GM12878 (cell line): ENCODE measurements around the gene MEGF11. TPM values are rescaled to one million over a fixed set of nuclear protein-coding genes. Genes with fewer than 3 reads are reported as not detected.
A peak's percentile ranks its signal among the peaks of the same experiment; 100 is the strongest.

Experiments
- ATAC-seq: fragments of 200-7000 bp; cut with Tn5 transposase; 3 replicates; pipeline ENCODE4 v1.9.1; 2020; ENCODE audit warnings: mild to moderate bottlenecking, moderate library complexity
- BruUV-seq: library from RNA; stranded (reverse); fragments of 400-500 nt; replicated peaks from 2 replicates; lab custom pipeline; 2021; lab: Mats Ljungman, UMichigan
- CTCF ChIA-PET: fragments of 300-600 bp; sonication (Branson Sonifier 250); formaldehyde crosslinking; extraction: SDS; loops from one replicate; lab custom pipeline; 2021; ENCODE audit warnings: inconsistent platforms; lab: Yijun Ruan, JAX
- POLR2A ChIA-PET: fragments of 350-600 bp; formaldehyde crosslinking; extraction: SDS; loops from one replicate; lab custom pipeline; 2021; ENCODE audit warnings: inconsistent platforms; lab: Charles Lee
- RAD21 ChIA-PET: fragments of 300-600 bp; sonication (Branson Sonifier 250); formaldehyde crosslinking; loops from one replicate; lab custom pipeline; 2023; ENCODE audit warnings: antibody characterized with exemption; ENCODE audit not compliant: unreplicated experiment; lab: Charles Lee
- SMC1A ChIA-PET: fragments of 300-600 bp; sonication (Branson Sonifier 250); formaldehyde crosslinking; loops from one replicate; lab custom pipeline; 2023; ENCODE audit not compliant: unreplicated experiment, uncharacterized antibody; lab: Charles Lee
- DNase-seq: peaks from one replicate; pipeline ENCODE4 v3.0.0-alpha.2; 2011; ENCODE audit warnings: low read depth, low spot score
- FAIRE-seq: peaks from 3 replicates; lab custom pipeline; 2011; peaks lifted over from hg19 to GRCh38; lab: Jason Lieb, UNC
- H2AFZ ChIP-seq: 2 replicates; pipeline ENCODE4 v1.6.0; 2011; ENCODE audit warnings: low read depth, low read length, control low read depth; ENCODE audit not compliant: control insufficient read depth
- H3K27ac ChIP-seq: 2 replicates; pipeline ENCODE4 v1.5.1; 2011; ENCODE audit warnings: control low read depth; ENCODE audit not compliant: control insufficient read depth, insufficient read depth
- H3K27me3 ChIP-seq, 2 experiments: replicated peaks in 1 of 2; 2 replicates each; pipeline versions ENCODE4 v1.6.0 to v1.6.1; 2011; ENCODE audit warnings: low read length in 1 of 2; ENCODE audit not compliant: control insufficient read depth in 2 of 2, insufficient read depth in 2 of 2
- H3K36me3 ChIP-seq, 2 experiments: 2 replicates each; pipeline ENCODE4 v1.5.1; 2011; ENCODE audit warnings: low read length in 1 of 2; ENCODE audit not compliant: control insufficient read depth in 2 of 2, insufficient read depth in 2 of 2
- H3K4me1 ChIP-seq: 2 replicates; pipeline ENCODE4 v1.6.1; 2011; ENCODE audit warnings: mild to moderate bottlenecking, low read length, moderate library complexity, mixed read lengths; ENCODE audit not compliant: control insufficient read depth, insufficient read depth
- H3K4me2 ChIP-seq: 2 replicates; pipeline ENCODE4 v1.6.0; 2011; ENCODE audit warnings: control low read depth; ENCODE audit not compliant: control insufficient read depth, insufficient read depth
- H3K4me3 ChIP-seq: fragments of 200-600 bp; sonication (generic); 2 replicates; pipeline ENCODE4 v1.5.1; 2016
- H3K79me2 ChIP-seq: 2 replicates; pipeline ENCODE4 v1.6.0; 2011; ENCODE audit warnings: low read length; ENCODE audit not compliant: control insufficient read depth, insufficient read depth
- H3K9ac ChIP-seq: 2 replicates; pipeline ENCODE4 v1.8.0; 2011; ENCODE audit warnings: low read length, control low read depth, mixed read lengths; ENCODE audit not compliant: control insufficient read depth, insufficient read depth
- H3K9me3 ChIP-seq: replicated peaks from 3 replicates; pipeline ENCODE4 v1.5.1; 2011; ENCODE audit warnings: mild to moderate bottlenecking, low read length; ENCODE audit not compliant: control insufficient read depth, insufficient read depth
- H4K20me1 ChIP-seq: 2 replicates; pipeline ENCODE4 v1.6.0; 2011; ENCODE audit not compliant: control insufficient read depth, insufficient read depth
- BMI1 ChIP-seq: fragments of 450-650 bp; IDR thresholded peaks from 2 replicates; pipeline ENCODE4 v1.6.1; 2016; ENCODE audit warnings: mild to moderate bottlenecking, moderate library complexity, borderline replicate concordance
- NFYA ChIP-seq: IDR thresholded peaks from 2 replicates; pipeline ENCODE4 v1.6.1; 2011; ENCODE audit warnings: low read depth, mild to moderate bottlenecking, low read length, improper control_type of control experiment, borderline replicate concordance
- NR2C1 ChIP-seq: fragments of 450-650 bp; IDR thresholded peaks from 2 replicates; pipeline ENCODE4 v1.6.1; 2017; ENCODE audit warnings: antibody characterized with exemption, mild to moderate bottlenecking, moderate library complexity
- POLR2AphosphoS2 ChIP-seq: IDR thresholded peaks from 2 replicates; pipeline ENCODE4 v1.6.1; 2011; ENCODE audit warnings: low read depth, mild to moderate bottlenecking, low read length, improper control_type of control experiment, moderate library complexity
- SMAD1 ChIP-seq: fragments of 450-650 bp; IDR thresholded peaks from 2 replicates; pipeline ENCODE4 v1.6.1; 2018; ENCODE audit warnings: mild to moderate bottlenecking, low read depth; ENCODE audit not compliant: partially characterized antibody
- WGBS: methylation state at CpG from one replicate; pipeline ENCODE4 v1.1.6; 2016; ENCODE audit warnings: low lambda C conversion rate; ENCODE audit not compliant: insufficient replicate concordance, insufficient coverage; ENCODE audit errors: missing lambda C conversion rate; 5-methylcytosine and 5-hydroxymethylcytosine counted together
- in situ Hi-C: fragments of 300-500 bp; cut with MboI; formaldehyde crosslinking; loops from 9 replicates; pipeline ENCODE4 v1.14.3; 2018; ENCODE audit warnings: mixed read lengths
- intact Hi-C: fragments of 100-400 bp; cut with micrococcal nuclease; formaldehyde crosslinking; loops from one replicate; pipeline ENCODE4 v1.14.2; 2022; ENCODE audit not compliant: unreplicated experiment
- polyA plus RNA-seq, 11 experiments: library from polyadenylated mRNA; depleted of rRNA in 4 of 11; unstranded in 6 of 11; stranded (reverse) in 5 of 11; fragments of >200 nt; fragmentation: Nextera tagmentation in 4 of 11; fragmentation: Illumina TruSeq in 1 of 11; extraction: Ambion mirVana in 4 of 11; extraction: Trizol in 1 of 11; gene quantifications; 1 replicate in 1 of 11; 2 replicates in 10 of 11; pipeline versions ENCODE4 v1.2.1 to v1.2.3, GENCODE V29; 2011 to 2016; ENCODE audit warnings: inconsistent platforms in 2 of 11, missing spikeins in 2 of 11, low read depth in 1 of 11
- total RNA-seq, 4 experiments: library from RNA; depleted of rRNA in 3 of 4; stranded (reverse); fragments of >200 nt in 3 of 4; fragmentation: Illumina TruSeq in 1 of 4; extraction: Trizol in 1 of 4; gene quantifications; 2 replicates each; pipeline versions ENCODE4 v1.2.1 to v1.2.3, GENCODE V29; 2013 to 2021
- TF ChIP-seq, protein P1 (sequence below): fragments of 450-650 bp; IDR thresholded peaks from 2 replicates; pipeline ENCODE4 v1.6.1; 2017; ENCODE audit warnings: mild to moderate bottlenecking

MEGF11 gene
- total and polyA plus RNA-seq, 10 of the 15 experiments (the other 5 are each of a cell fraction or from before 2014, with no cell fraction given), result 0.03 to 1.7 (median 0.49) TPM

DNA sequence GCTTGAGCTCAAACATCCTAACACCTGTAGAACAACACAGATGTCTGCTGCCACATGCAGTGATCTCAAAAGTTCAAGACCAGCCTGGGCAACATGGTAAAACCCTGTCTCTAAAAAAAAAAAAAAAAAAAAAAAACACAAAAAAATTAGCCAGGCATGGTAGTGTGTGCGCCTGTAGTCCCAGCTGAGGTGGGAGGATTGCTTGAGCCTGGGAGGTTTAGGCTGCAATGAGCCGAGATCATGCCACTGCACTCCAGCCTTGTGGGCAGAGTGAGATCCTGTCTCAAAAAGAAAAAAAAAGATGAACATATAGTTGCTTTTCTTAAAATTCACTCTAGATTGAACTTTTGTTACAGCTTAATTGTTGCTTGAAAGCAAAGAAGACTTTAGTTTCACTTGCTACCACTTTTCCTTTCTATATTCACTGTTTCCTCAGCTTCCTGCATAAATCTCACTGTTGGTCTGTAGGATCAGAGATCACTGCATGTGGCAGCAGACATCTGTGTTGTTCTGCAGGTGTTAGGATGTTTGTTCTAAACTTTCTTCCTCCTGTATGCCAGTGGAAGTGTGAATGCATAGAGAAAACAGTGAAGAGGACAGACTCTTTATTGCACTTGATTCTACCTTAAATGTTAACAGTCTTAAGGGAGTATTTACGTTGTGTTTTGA lies 371.6 kb downstream of the MEGF11 start:
- H2AFZ ChIP-seq, result no peak overlapping the region
- H3K4me3 ChIP-seq, result no peak overlapping the region
- CTCF ChIA-PET, result interaction anchor here (0.7 to 2.1 kb wide), 7 partner anchors 11 to 406 kb away, joined by 3 to 6 read pairs (median 5); partner anchors contain the start of gene RAB11A
- H3K79me2 ChIP-seq, result peaks cover 5% of the 10 kb centered on the region
- RAD21 ChIA-PET, result interaction anchor here (1.0 to 1.3 kb wide), 2 partner anchors 19 to 242 kb away, joined by 3 read pairs; no protein-coding TSS in a partner anchor
- in situ Hi-C loops, result no loop called here
- no peak overlapping the region; the same call in 1 of the 2 replicates for H3K27ac ChIP-seq
- H3K36me3 ChIP-seq, result peaks cover 2 to 31% of the 10 kb centered on the region in 2 experiments
- BruUV-seq, result no TSS peak
- peaks cover 11% of the 10 kb centered on the region for H3K4me1 ChIP-seq
- intact Hi-C loops, result no loop called here
- ATAC-seq, result peak; percentile 57
- no peak for DNase-seq
- peak; percentile 54 for FAIRE-seq
- WGBS, result 96% methylated on average over 3 of the region's 3 CpGs
- POLR2A ChIA-PET, result interaction anchor here (0.6 to 1.5 kb wide), 2 partner anchors 18 to 22 kb away, joined by 3 read pairs; no protein-coding TSS in a partner anchor
- H3K4me2 ChIP-seq, result peak overlapping the region; percentile 38; the same call in 1 of the 2 replicates
- TF ChIP-seq NFYA (no peak), BMI1 (no peak), POLR2AphosphoS2 (no peak), NR2C1 (no peak), SMAD1 (no peak)
- TF ChIP-seq, protein P1, sequence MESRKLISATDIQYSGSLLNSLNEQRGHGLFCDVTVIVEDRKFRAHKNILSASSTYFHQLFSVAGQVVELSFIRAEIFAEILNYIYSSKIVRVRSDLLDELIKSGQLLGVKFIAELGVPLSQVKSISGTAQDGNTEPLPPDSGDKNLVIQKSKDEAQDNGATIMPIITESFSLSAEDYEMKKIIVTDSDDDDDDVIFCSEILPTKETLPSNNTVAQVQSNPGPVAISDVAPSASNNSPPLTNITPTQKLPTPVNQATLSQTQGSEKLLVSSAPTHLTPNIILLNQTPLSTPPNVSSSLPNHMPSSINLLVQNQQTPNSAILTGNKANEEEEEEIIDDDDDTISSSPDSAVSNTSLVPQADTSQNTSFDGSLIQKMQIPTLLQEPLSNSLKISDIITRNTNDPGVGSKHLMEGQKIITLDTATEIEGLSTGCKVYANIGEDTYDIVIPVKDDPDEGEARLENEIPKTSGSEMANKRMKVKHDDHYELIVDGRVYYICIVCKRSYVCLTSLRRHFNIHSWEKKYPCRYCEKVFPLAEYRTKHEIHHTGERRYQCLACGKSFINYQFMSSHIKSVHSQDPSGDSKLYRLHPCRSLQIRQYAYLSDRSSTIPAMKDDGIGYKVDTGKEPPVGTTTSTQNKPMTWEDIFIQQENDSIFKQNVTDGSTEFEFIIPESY, result no peak
- no peaks in the 10 kb centered on the region for H3K27me3 ChIP-seq
- SMC1A ChIA-PET, result interaction anchor here (0.6 to 1.7 kb wide), 10 partner anchors 9 to 303 kb away, joined by 3 to 9 read pairs (median 4); no protein-coding TSS in a partner anchor
- no peaks in the 10 kb centered on the region for H3K9me3 ChIP-seq
- no peaks in the 10 kb centered on the region for H4K20me1 ChIP-seq
- H3K9ac ChIP-seq, result no peak overlapping the region
